BE2C (cell line): ENCODE measurements around the gene ORC2.

ENCODE experiments used
- DNase-seq: peaks from one replicate; pipeline ENCODE4 v3.0.0-alpha.2; 2020
- H3K27me3 ChIP-seq: fragments of 250-450 bp; sonication (Bioruptor Pico); 2 replicates; pipeline ENCODE4 v1.5.1; 2020; ENCODE audit warnings: mild to moderate bottlenecking
- H3K36me3 ChIP-seq: fragments of 250-450 bp; sonication (Bioruptor Pico); 2 replicates; pipeline ENCODE4 v1.5.1; 2020; ENCODE audit warnings: mild to moderate bottlenecking
- H3K4me1 ChIP-seq: fragments of 250-450 bp; sonication (Bioruptor Pico); 2 replicates; pipeline ENCODE4 v1.5.1; 2020
- H3K4me3 ChIP-seq: 2 replicates; pipeline ENCODE4 v1.5.1; 2011; ENCODE audit warnings: low read depth, low read length
- H3K9me3 ChIP-seq: fragments of 250-450 bp; sonication (Bioruptor Pico); 2 replicates; pipeline ENCODE4 v1.5.1; 2020
- CTCF ChIP-seq: IDR thresholded peaks from 2 replicates; pipeline ENCODE4 v1.5.1; 2012; ENCODE audit warnings: mild to moderate bottlenecking, low read depth, low read length

Gene ORC2

GRCh38 chr2:200929334-200930249 is 33.9 kb downstream of the ORC2 start:
- TF ChIP-seq CTCF, result no peak
- Histone ChIP-seq H3K9me3 (no peaks in the 10 kb centered on the region), H3K4me3 (no peak overlapping the region), H3K4me1 (no peaks in the 10 kb centered on the region), H3K36me3 (peaks cover 35% of the 10 kb centered on the region), H3K27me3 (no peaks in the 10 kb centered on the region)
- DNase-seq, result no peak

- Histone ChIP-seq H3K4me3 (no peak overlapping the region), H3K27me3 (no peaks in the 10 kb centered on the region), H3K36me3 (peaks cover 55% of the 10 kb centered on the region), H3K9me3 (no peaks in the 10 kb centered on the region), H3K4me1 (no peaks in the 10 kb centered on the region)
- TF ChIP-seq CTCF, result no peak
- no peak for DNase-seq
Measured at GRCh38 chr2:200922439-200922838, 41.0 kb downstream of the ORC2 start.

- no peaks in the 10 kb centered on the region for H3K4me1 ChIP-seq
- no peak for DNase-seq
- H3K36me3 ChIP-seq, result peaks cover 65% of the 10 kb centered on the region
- no peak overlapping the region for H3K4me3 ChIP-seq
- no peaks in the 10 kb centered on the region for H3K9me3 ChIP-seq
- H3K27me3 ChIP-seq, result no peaks in the 10 kb centered on the region
- TF ChIP-seq CTCF, result no peak
Measured at GRCh38 chr2:200913654-200914053, 49.8 kb downstream of the ORC2 start.

- Histone ChIP-seq H3K36me3 (peaks cover 47% of the 10 kb centered on the region), H3K4me1 (no peaks in the 10 kb centered on the region), H3K9me3 (no peaks in the 10 kb centered on the region), H3K4me3 (no peak overlapping the region), H3K27me3 (no peaks in the 10 kb centered on the region)
- no peak for DNase-seq
- TF ChIP-seq CTCF, result no peak
Measured at GRCh38 chr2:200909958-200910357, 53.5 kb downstream of the ORC2 start.

GRCh38 chr2:200905618-200906296 is 57.7 kb downstream of the ORC2 start:
- TF ChIP-seq CTCF, result peak; percentile 78
- Histone ChIP-seq H3K4me1 (no peaks in the 10 kb centered on the region), H3K27me3 (no peaks in the 10 kb centered on the region), H3K9me3 (no peaks in the 10 kb centered on the region), H3K36me3 (peaks cover 36% of the 10 kb centered on the region), H3K4me3 (no peak overlapping the region)
- peak; percentile 75 for DNase-seq
